ENCODE results near the gene PARP16.

DNA sequence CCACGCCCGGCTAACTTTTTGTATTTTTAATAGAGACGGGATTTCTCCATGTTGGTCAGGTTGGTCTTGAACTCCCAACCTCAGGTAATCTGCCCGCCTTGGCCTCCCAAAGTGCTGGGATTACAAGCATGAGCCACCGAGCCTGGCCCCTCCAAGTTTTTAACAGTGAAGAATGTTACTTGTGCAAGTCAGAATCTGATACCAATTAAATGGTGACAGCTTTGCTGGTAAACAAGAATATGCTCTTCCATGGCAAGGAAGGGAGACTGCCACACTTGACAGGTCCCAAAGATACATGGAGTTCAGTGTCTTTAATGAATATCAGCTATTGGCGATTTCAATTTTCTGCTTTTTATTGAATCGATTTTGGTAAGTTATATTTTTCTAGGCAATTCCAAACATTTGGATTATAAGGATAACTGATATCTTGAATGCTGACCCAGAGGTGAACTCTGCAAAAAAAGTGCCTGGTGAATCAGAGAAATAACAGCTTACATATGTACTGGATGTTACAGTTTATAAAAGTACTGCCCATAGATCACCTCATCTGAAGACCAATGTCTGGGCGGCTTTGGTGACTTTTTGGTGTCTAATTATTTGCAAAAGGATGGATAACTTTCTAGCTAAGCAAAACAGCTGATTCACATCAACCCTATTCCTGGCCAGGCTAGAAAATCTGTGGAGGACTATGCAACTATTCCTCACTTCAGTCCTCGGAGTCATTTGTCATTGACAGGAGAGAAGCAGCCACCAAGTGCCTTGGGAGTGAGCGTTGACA, 1.2 kb downstream of the PARP16 start:
- TF ChIP-seq, protein P1, sequence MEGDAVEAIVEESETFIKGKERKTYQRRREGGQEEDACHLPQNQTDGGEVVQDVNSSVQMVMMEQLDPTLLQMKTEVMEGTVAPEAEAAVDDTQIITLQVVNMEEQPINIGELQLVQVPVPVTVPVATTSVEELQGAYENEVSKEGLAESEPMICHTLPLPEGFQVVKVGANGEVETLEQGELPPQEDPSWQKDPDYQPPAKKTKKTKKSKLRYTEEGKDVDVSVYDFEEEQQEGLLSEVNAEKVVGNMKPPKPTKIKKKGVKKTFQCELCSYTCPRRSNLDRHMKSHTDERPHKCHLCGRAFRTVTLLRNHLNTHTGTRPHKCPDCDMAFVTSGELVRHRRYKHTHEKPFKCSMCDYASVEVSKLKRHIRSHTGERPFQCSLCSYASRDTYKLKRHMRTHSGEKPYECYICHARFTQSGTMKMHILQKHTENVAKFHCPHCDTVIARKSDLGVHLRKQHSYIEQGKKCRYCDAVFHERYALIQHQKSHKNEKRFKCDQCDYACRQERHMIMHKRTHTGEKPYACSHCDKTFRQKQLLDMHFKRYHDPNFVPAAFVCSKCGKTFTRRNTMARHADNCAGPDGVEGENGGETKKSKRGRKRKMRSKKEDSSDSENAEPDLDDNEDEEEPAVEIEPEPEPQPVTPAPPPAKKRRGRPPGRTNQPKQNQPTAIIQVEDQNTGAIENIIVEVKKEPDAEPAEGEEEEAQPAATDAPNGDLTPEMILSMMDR (IDR thresholded peaks at IDR 0.05): no peak
- no peak for TF ChIP-seq POLR2A (IDR thresholded peaks at IDR 0.05)

Data from uterus (tissue), 2 donors.